NCI-H1092 (cell line): ENCODE results near the gene PRDM16.

Experiments used
- DNase-seq: peaks from one replicate; lab custom pipeline; 2025; lab: John Stamatoyannopoulos, UW

Gene PRDM16

GRCh38 chr1:3432306-3432705 lies 363.3 kb downstream of the PRDM16 start:
- no peak for DNase-seq

- no peak for DNase-seq
These were observed 364.1 kb downstream of the PRDM16 start for GRCh38 chr1:3433076-3433475.

- no peak for DNase-seq
These were observed 364.8 kb downstream of the PRDM16 start for GRCh38 chr1:3433596-3434320.

GRCh38 chr1:3434406-3435110 lies 365.6 kb downstream of the PRDM16 start:
- no peak for DNase-seq

GRCh38 chr1:3435666-3436065 lies 366.7 kb downstream of the PRDM16 start:
- DNase-seq, result no peak

- DNase-seq, result no peak
These were observed 367.4 kb downstream of the PRDM16 start for GRCh38 chr1:3436451-3436850.

GRCh38 chr1:3436901-3437300 lies 367.9 kb downstream of the PRDM16 start:
- no peak for DNase-seq

GRCh38 chr1:3438661-3439180 lies 369.7 kb downstream of the PRDM16 start:
- no peak for DNase-seq

- DNase-seq, result no peak
These were observed 370.6 kb downstream of the PRDM16 start for GRCh38 chr1:3439346-3440299.

GRCh38 chr1:3440300-3440681 lies 371.3 kb downstream of the PRDM16 start:
- no peak for DNase-seq

GRCh38 chr1:3440711-3441409 lies 371.9 kb downstream of the PRDM16 start:
- no peak for DNase-seq

- DNase-seq, result no peak
These were observed 372.4 kb downstream of the PRDM16 start for GRCh38 chr1:3441410-3441847.

GRCh38 chr1:3441880-3442279 lies 372.9 kb downstream of the PRDM16 start:
- no peak for DNase-seq

- no peak for DNase-seq
These were observed 373.3 kb downstream of the PRDM16 start for GRCh38 chr1:3442331-3442730.

- no peak for DNase-seq
These were observed 373.9 kb downstream of the PRDM16 start for GRCh38 chr1:3442901-3443300.

GRCh38 chr1:3443807-3444206 lies 374.8 kb downstream of the PRDM16 start:
- DNase-seq, result no peak

- no peak for DNase-seq
These were observed 375.3 kb downstream of the PRDM16 start for GRCh38 chr1:3444298-3444697.

GRCh38 chr1:3444736-3445135 lies 375.7 kb downstream of the PRDM16 start:
- DNase-seq, result no peak

- no peak for DNase-seq
These were observed 381.3 kb downstream of the PRDM16 start for GRCh38 chr1:3450202-3450863.

- no peak for DNase-seq
These were observed 382.0 kb downstream of the PRDM16 start for GRCh38 chr1:3450983-3451382.
